T-helper 2 cell treated with Interferon-gamma antibody and Interleukin-4, amounts not matched to agents 100 ng/mL and 5 ng/mL, for 36 hours (primary cell): ENCODE data around the gene THTPA. TPM values are rescaled to one million over a fixed set of nuclear protein-coding genes. Genes with fewer than 3 reads are reported as not detected.

Source experiments
- intact Hi-C: fragments of 100-400 bp; cut with micrococcal nuclease; formaldehyde crosslinking; loops from one replicate; pipeline ENCODE4 v1.15.1; 2023
- total RNA-seq: library from RNA; stranded (reverse); gene quantifications from 2 replicates; pipeline ENCODE4 v1.2.3, GENCODE V29; 2022

Gene THTPA
- total RNA-seq, 1 donor from 2014 or later: 19.9 TPM

DNA sequence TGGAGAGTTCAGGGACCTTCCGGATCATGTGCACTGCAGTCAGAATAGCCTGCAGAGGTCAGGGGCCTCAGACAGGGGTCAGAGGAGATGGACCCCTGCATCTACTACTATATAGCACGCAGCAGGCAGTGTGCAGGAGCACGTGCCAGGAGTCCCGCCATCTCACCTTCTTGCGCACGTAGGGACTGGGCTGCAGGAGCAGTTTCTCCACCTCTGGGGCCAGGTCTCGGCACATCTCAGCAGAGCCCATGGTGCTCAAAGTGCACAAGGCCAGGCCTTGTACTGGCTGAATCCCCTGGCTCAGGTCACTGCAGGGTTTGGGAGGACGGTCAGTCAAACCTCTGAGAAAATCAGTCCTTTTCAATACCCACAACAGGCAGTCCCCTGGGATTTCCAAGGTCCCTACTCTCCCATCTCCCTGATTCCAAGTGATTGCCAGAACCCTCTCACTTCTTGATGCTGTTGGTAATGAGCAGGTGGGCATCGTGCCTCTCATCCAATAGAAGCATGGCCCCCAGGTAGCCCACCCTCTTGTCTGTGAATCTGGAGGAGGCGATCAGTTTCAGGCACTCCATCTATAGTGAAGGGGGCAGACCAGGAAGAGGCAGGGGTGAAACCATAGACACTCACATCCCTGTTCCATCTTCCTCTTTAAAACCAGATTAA, 10.2 kb downstream of the THTPA start:
- intact Hi-C loops: loop anchor here (2.0 to 5.0 kb wide), 2 partner anchors 15 to 244 kb away; partner anchors contain the start of genes PABPN1 and ZFHX2

GRCh38 chr14:23566778-23567185, 10.7 kb downstream of the THTPA start:
- intact Hi-C loops: loop anchor here (1.0 to 5.0 kb wide), 5 partner anchors 11 to 548 kb away; partner anchors contain the start of genes DCAF11, NGDN, NRL and PABPN1

- intact Hi-C loops: loop anchor here (1.0 to 5.0 kb wide), 5 partner anchors 12 to 547 kb away; partner anchors contain the start of genes DCAF11, NGDN, NRL and PABPN1
Observed at GRCh38 chr14:23567186-23568020, 11.3 kb downstream of the THTPA start, which contains the start of gene AP1G2. AP1G2 (minus strand) TSS chr14:23567791; CDS start chr14:23567314, 477 bp downstream.

DNA sequence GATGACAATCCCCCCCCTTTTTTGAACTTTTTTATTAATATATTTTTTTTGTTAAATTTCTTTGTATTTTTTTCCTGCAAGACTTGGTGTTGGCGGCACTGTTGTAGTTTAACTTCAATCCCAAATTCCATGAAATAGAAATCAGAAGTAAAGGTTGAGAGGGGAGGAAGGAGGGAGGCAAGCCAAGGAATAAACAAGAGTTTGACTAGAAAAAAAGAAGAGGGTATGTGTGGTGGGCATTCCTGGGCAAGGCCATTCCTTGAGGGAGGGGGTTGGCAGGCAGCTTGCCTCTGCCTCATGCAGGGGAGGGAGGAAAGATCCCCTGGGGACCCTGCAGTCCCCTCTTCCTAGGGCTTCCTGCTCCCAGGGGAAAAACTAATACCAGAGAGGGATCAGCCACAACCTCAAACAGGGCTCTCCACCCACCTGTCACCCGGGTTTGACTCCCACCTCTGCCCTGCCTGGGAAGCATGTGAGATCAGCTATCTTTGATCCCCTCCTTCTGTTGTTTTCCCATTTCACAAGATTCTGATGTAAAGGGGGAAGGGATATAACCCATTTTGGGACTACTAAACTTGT, 12.0 kb downstream of the THTPA start:
- intact Hi-C loops: loop anchor here (5.0 kb wide), 1 partner anchor 246 kb away; the partner anchor contains the start of gene PABPN1

DNA sequence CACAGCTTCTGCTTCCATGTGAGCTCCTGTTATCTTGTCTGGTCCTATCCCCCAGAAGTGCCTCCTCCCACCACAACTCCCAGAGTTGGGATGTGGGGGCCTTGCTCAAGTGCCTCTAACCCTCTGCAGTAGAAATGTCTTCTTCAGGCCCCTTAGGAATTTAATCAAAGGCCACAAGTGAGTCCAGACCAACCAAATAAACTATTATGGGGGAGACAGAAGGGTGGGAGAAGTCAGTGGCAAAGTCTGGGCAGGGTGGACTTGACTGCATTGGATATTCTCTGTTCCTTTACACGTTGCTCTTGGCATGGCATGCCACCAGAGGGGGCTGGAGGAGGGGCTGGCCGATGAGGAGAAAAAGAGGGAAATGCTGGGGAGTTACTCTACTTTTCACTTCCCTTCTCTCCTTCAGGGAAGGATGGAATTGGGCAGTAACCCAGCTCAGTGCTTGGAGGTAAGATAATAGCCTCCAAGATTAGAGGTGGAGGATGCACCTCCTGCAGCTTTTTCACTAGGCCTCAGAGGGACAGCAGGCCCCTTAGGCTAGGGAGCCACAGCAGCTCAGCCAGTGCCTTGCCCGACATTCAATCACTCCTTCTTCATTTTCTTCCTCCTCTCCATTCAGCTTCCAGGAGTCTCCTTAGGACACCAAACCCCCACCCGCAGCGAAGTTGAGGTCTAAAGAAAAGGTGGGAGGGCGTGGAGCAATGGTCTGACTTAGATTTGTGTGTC, 12.7 kb downstream of the THTPA start:
- intact Hi-C loops: loop anchor here (5.0 kb wide), 1 partner anchor 246 kb away; the partner anchor contains the start of gene PABPN1

- intact Hi-C loops: loop anchor here (5.0 kb wide), 1 partner anchor 247 kb away; the partner anchor contains the start of gene PABPN1
Observed at GRCh38 chr14:23569443-23570151, 13.5 kb downstream of the THTPA start.

DNA sequence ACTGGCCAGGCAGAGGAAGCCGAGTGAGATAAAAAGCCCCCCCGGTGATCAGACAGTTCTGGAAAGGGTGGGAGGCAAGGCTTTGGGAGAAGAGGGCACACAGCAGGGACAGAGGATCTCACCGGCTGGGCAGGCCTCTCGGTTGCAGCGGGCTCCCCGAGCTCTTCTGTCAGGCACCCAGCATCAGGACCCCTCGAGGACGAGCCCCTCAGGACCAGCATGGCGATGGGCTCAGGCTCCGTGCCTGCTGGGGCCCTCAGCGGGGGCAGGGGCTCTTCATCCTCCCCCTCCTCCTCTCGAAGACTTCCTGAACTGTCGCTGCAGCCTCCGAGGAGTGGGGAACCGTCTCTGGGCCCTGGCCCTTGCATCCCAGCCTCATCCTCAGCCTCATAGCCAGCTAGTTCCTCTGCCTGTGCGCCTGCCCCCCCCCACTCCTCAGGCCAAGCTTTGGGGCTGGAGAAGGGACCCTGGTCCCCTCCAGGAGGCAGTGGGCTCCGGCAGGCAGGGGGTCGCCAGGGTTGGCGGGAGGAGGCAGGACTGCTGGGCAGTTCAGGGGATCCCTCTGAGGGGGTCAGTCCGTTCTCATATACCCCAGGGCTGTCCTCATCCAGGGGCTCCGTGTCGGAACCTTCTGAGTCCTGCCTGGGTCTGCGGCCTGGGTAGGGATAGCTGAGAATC, 14.9 kb downstream of the THTPA start:
- intact Hi-C loops: no loop called here

- intact Hi-C loops: no loop called here
Observed at GRCh38 chr14:23571701-23572523, 15.8 kb downstream of the THTPA start.

DNA sequence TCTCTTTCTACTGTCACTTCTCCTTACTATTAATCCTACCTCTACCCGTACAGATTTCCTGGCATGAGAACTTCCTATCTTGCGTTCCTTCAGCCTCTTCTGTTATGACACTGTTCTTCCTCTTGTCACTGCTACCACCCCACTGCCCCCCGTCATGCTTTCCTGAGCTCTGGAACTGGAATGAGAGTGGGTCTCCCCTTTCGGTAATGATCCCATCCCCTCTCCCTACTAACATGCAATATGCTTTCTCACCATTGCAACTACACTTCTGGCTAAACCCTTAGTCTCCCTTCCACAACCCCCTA, 16.4 kb downstream of the THTPA start:
- intact Hi-C loops: no loop called here

DNA sequence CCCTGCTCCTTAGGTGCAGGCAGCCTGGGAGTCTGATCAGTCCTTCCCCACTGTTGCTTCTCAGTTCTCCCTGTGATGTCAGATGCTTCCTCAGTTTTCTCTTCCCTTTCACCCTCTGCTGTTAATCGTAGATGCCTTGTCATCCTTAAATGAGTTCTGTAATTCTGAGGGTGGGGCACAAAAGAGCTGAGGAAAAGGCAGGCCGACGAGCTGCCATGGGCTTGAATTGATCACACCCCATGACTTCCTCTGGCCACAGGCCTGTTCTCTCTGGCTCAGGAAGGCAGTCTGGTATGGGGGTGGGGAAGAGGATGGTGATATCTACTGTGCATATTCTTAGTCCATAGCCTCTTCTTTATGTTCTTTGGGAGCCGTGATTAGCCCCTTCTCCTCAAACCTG, 16.8 kb downstream of the THTPA start:
- intact Hi-C loops: no loop called here

GRCh38 chr14:23573384-23574015, 17.4 kb downstream of the THTPA start:
- intact Hi-C loops: no loop called here

- intact Hi-C loops: no loop called here
Observed at GRCh38 chr14:23577004-23577681, 21.1 kb downstream of the THTPA start.

DNA sequence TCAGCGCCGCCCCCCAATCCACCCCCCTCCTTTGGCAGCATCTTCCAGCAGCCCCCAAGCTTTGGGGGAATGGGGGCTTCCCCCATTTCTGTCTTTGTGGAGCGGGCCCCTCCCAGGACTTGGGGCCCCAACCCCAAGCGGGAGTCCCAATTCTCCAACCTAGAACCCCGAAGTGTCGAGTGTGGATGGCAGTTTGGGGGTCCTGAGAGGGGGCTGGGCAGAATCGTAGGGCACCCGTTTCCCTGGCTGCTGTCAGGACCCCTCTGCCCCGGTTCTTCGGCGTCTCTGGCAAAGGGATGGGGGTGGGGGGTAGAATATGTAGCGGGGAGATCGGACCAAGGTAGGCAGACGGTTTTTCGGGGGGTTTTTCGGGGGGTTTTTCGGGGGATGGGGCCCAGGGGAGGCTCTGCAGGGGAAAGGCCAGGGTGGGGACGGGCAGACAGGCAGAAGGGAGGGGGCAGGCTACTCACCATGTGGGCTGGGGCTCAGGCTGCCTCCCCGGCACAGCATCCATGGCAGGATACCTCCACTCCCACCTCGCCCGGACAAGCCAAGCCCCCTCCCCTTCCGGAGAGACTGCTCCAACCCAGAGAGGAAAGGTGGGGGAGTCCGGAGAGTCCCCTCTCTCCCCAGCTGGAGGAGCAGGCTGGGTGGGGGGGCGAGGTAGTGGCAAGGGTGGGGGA, 21.8 kb downstream of the THTPA start:
- intact Hi-C loops: no loop called here

GRCh38 chr14:23578560-23579310, 22.7 kb downstream of the THTPA start, which contains the start of gene JPH4:
JPH4 (minus strand) TSS chr14:23578790; CDS start chr14:23577453, 1,337 bp downstream.
- intact Hi-C loops: no loop called here

DNA sequence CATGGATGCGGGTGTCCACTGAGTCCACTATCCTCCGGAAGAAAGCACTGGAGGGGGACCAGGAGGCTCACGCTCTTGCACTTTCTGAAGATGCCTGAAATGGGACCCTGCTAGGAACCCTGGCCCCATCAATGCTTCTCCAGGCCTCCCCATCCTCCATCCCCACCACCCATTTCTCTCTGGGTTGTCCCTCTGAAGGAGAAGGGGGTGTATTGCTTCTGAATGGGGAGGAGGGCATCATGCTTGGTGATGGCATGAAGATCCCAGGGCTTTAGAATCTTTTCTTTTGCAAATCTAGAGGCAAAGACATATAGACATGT, 23.2 kb downstream of the THTPA start:
- intact Hi-C loops: no loop called here

DNA sequence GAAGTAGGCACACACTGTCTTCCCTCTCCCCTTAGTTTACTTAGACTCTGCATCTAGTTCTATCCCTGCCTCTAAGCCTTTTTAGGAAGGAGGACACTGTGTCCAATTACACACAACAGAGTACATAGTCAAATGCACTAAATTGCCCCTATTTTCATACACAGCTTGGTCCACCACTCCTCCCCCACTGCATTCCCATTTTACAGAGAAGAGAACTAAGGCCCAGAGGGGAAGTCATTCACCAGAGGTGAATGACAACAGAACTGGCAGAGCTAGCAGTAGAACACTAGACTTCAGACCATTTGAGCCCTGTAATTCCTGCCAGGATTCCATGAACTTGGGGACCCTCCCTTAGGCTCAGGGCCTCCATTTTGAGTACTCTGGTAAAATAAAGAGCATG, 23.7 kb downstream of the THTPA start:
- intact Hi-C loops: no loop called here
